ENCODE measurements around the gene SNRNP25.

Gene SNRNP25

GRCh38 chr16:104928-105327 lies 51.3 kb downstream of the SNRNP25 start:
- DNase-seq (ENCODE audit: low spot score), result no peak

DNA sequence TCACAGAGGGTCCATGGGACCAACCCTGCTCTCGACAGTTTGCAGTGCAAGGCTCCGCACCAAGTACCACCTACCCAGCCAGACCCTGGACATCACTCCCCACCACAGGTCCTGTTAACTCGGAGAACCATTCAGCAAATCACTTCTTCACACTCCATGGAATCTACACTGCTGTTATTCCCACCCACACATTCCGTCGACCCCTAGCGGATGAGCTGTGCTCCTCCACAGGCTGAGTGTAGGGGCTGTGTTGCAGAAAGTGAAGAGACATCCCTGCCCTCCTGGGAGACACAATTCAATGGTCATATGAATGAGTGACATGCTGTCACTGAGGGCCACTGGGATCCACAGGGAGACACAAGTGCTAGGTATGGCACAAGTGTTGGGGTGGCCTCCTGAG lies 51.9 kb downstream of the SNRNP25 start:
- DNase-seq (ENCODE audit: low spot score), result no peak

DNA sequence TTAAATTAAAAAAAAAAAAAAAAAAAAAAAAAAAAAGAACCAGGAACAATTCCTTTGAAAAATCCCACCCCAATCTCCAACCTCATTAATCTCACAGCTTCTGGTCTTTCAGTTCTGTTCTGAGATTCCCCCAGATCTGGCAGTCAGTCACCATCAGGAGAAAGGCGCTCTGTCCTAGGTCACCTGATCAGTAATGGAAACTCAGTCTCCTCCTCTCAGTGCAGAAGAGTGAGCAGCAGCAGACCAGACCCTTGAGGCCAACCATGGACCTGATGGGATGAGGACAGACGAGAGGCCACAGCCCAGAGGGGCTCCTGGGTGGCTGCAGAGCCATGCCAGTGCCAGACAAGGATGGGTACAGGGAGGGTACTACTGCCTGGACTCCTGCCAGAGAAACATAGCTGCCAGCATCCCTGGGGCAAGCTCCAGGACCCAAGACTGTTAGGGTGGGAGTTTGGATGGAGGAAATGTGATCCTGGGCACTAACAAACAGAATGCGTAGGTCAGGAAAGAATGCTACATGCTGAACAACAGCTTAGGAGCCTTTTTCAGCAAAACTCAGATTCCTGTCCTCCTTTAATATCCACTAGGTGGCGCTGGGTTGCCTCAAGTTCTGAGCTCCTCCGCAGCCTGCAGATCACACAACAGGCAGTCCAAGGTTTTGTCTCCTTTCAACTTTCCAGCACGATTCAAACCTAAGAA lies 53.1 kb downstream of the SNRNP25 start:
- peak; percentile 69 for DNase-seq (ENCODE audit: low spot score)
